Measurements from ENCODE around the gene CASP5. TPM values are rescaled to one million over a fixed set of nuclear protein-coding genes. Genes with fewer than 3 reads are reported as not detected.

CASP5 gene
- total and polyA plus RNA-seq, 8 donors: 0.13 to 3.3 (median 0.28) TPM; not detected in 2

GRCh38 chr11:105032495-105032894 lies 9.5 kb upstream of the CASP5 start:
- ATAC-seq (no peak), DNase-seq (no peak)
- Histone ChIP-seq H3K27me3 (no peaks in the 10 kb centered on the region), H3K4me3 (peak overlapping the region in 1 of 2 donors; percentile 48), H3K27ac (peak overlapping the region in 1 of 2 donors; percentile 82), H3K4me1 (peaks cover 23 to 57% of the 10 kb centered on the region in 2 donors), H3K9me3 (no peaks in the 10 kb centered on the region), H3K36me3 (peaks cover 0 to 40% of the 10 kb centered on the region in 2 donors)
- intact Hi-C loops (cut with DNase I): no loop called here
- TF ChIP-seq, protein P1, sequence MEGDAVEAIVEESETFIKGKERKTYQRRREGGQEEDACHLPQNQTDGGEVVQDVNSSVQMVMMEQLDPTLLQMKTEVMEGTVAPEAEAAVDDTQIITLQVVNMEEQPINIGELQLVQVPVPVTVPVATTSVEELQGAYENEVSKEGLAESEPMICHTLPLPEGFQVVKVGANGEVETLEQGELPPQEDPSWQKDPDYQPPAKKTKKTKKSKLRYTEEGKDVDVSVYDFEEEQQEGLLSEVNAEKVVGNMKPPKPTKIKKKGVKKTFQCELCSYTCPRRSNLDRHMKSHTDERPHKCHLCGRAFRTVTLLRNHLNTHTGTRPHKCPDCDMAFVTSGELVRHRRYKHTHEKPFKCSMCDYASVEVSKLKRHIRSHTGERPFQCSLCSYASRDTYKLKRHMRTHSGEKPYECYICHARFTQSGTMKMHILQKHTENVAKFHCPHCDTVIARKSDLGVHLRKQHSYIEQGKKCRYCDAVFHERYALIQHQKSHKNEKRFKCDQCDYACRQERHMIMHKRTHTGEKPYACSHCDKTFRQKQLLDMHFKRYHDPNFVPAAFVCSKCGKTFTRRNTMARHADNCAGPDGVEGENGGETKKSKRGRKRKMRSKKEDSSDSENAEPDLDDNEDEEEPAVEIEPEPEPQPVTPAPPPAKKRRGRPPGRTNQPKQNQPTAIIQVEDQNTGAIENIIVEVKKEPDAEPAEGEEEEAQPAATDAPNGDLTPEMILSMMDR (IDR thresholded peaks at IDR 0.05): no peak

- peaks cover 0 to 73% of the 10 kb centered on the region in 2 donors for H3K36me3 ChIP-seq
- no peaks in the 10 kb centered on the region for H3K9me3 ChIP-seq
- H3K27me3 ChIP-seq: no peaks in the 10 kb centered on the region
These were observed 4.7 kb upstream of the CASP5 start for GRCh38 chr11:105027678-105028077.

DNA sequence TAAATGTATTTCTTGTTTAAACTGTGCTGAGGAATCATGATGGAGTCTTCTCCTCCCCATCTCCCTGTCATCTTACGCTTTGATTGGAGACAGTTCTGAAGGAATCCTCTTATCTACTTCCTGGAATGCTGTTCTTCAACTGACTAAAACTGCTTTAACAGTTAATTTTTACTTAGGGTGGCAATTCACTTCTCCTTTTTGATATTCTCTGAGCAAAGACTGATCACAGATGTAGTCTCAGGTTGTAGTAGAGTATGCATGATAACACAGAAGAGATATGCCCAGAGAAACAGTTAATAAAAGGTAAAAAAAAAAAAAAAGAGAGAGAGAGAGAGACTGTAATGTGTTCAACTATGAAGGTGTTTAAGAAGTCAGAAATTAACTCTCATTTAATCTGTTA lies 1.4 kb upstream of the CASP5 start:
- peaks cover 0 to 30% of the 10 kb centered on the region in 2 donors for H3K4me1 ChIP-seq
- H3K9me3 ChIP-seq: peaks cover 0 to 3% of the 10 kb centered on the region in 2 donors
- intact Hi-C loops (cut with DNase I): no loop called here
- ATAC-seq (no peak), DNase-seq (no peak)
- no peaks in the 10 kb centered on the region for H3K27me3 ChIP-seq
- H3K4me3 ChIP-seq: no peak overlapping the region
- H3K36me3 ChIP-seq: peaks cover 0 to 52% of the 10 kb centered on the region in 2 donors
- H3K27ac ChIP-seq: no peak overlapping the region
- TF ChIP-seq, protein P1 (IDR thresholded peaks at IDR 0.05): no peak

More at GRCh38 chr11:105027678-105028077, 4.7 kb upstream of the CASP5 start:
- Histone ChIP-seq H3K4me1 (peaks cover 8 to 38% of the 10 kb centered on the region in 2 donors), H3K27ac (no peak overlapping the region), H3K4me3 (no peak overlapping the region)
- ATAC-seq: no peak
- DNase-seq: no peak
- intact Hi-C loops (cut with DNase I): no loop called here
- TF ChIP-seq, protein P1 (IDR thresholded peaks at IDR 0.05): no peak

DNA sequence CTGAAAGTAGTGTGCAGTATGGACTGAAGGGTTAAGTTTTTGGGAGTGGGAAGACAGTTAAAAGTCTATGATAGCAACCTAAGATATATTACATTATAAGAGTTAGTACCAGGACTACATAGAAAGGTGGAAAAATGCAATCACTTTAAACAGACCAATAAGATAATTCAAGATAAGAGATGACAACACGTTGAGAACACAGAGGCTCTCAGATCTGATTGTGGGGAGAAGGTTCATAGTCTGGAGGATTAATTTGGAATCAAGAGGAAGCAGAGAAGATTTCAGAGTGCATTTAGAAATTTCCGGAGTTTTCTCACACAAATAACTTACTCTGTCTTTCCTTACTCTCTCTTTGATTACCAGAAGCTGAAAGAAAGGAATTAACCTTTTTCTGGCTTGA lies 441 bp downstream of the CASP5 start:
- ATAC-seq (no peak), DNase-seq (no peak)
- TF ChIP-seq, protein P1 (IDR thresholded peaks at IDR 0.05): no peak
- H3K4me3 ChIP-seq: peak overlapping the region in 1 of 2 donors; percentile 11
- no peaks in the 10 kb centered on the region for H3K27me3 ChIP-seq
- H3K9me3 ChIP-seq: peaks cover 0 to 3% of the 10 kb centered on the region in 2 donors
- H3K4me1 ChIP-seq: peaks cover 0 to 17% of the 10 kb centered on the region in 2 donors
- H3K36me3 ChIP-seq: peaks cover 0 to 34% of the 10 kb centered on the region in 2 donors
- peak overlapping the region in 1 of 2 donors; percentile 69 for H3K27ac ChIP-seq
- intact Hi-C loops (cut with DNase I): no loop called here

- no peaks in the 10 kb centered on the region for H3K27me3 ChIP-seq
- H3K27ac ChIP-seq: no peak overlapping the region
- H3K4me1 ChIP-seq: no peaks in the 10 kb centered on the region
- ATAC-seq (no peak), DNase-seq (no peak)
- H3K4me3 ChIP-seq: no peak overlapping the region
- H3K9me3 ChIP-seq: no peaks in the 10 kb centered on the region
- H3K36me3 ChIP-seq: no peaks in the 10 kb centered on the region
- intact Hi-C loops (cut with DNase I): no loop called here
- TF ChIP-seq, protein P1 (IDR thresholded peaks at IDR 0.05): no peak
These were observed 15.5 kb downstream of the CASP5 start for GRCh38 chr11:105007463-105007862.

Data from left lung (tissue), 10 donors.